Ishikawa (cell line): ENCODE measurements around the gene CUBN.

Source experiments
- CEBPB ChIP-seq: IDR thresholded peaks from 2 replicates; pipeline ENCODE4 v1.6.1; 2012
- CREB1 ChIP-seq: IDR thresholded peaks from 2 replicates; pipeline ENCODE4 v1.6.1; 2012; ENCODE audit warnings: low read depth
- EGR1 ChIP-seq: IDR thresholded peaks from 2 replicates; pipeline ENCODE4 v1.6.1; 2012
- EP300 ChIP-seq: IDR thresholded peaks from 2 replicates; pipeline ENCODE4 v1.6.1; 2012; ENCODE audit warnings: borderline replicate concordance
- FOXM1 ChIP-seq: IDR thresholded peaks from 2 replicates; pipeline ENCODE4 v1.6.1; 2012; ENCODE audit warnings: low read depth, borderline replicate concordance
- MAX ChIP-seq: IDR thresholded peaks from 2 replicates; pipeline ENCODE4 v1.6.1; 2012
- NFIC ChIP-seq: IDR thresholded peaks from 2 replicates; pipeline ENCODE4 v1.6.1; 2012
- RAD21 ChIP-seq: IDR thresholded peaks from 2 replicates; pipeline ENCODE4 v1.6.1; 2012; ENCODE audit warnings: low read depth
- REST ChIP-seq: IDR thresholded peaks from 2 replicates; pipeline ENCODE4 v1.6.1; 2012; ENCODE audit warnings: low read depth, mild to moderate bottlenecking
- TAF1 ChIP-seq: IDR thresholded peaks from 2 replicates; pipeline ENCODE4 v1.6.1; 2012; ENCODE audit warnings: low read depth, mild to moderate bottlenecking
- TCF12 ChIP-seq: IDR thresholded peaks from 2 replicates; pipeline ENCODE4 v1.6.1; 2012; ENCODE audit warnings: low read depth
- TEAD4 ChIP-seq: IDR thresholded peaks from 2 replicates; pipeline ENCODE4 v1.6.1; 2012
- YY1 ChIP-seq: IDR thresholded peaks from 2 replicates; pipeline ENCODE4 v1.6.1; 2012; ENCODE audit warnings: low read depth
- ZBTB7A ChIP-seq: IDR thresholded peaks from 2 replicates; pipeline ENCODE4 v1.6.1; 2012; ENCODE audit warnings: low read depth
- TF ChIP-seq, protein P1 (sequence below): IDR thresholded peaks from 2 replicates; pipeline ENCODE4 v1.6.1; 2012

The CUBN gene

DNA sequence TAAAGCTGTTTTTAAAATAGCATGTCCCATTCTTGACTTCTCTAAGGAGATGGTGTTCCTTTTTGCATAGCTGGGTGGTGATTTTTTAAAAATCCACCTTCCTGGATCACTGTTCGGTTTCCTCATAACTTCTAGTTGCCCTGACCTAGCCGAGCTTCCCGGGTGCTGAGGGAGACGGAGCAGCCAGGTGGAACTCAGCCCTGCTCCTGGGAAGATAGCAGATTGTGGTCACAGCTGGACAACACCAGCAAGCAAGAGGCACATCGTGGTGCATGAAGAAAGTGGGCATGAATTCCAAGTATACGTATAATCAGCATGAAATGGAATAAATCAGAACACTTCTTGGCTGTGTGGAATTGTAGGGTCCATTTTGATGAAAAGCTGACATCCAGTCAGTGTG is 238.9 kb downstream of the CUBN start:
- TF ChIP-seq REST (no peak), MAX (no peak), YY1 (no peak), ZBTB7A (no peak), EP300 (no peak), FOXM1 (no peak), TAF1 (no peak), TCF12 (no peak), TEAD4 (no peak), EGR1 (no peak)

- TF ChIP-seq NFIC (no peak), REST (no peak), EP300 (no peak), RAD21 (no peak), TEAD4 (no peak), CREB1 (no peak), TCF12 (no peak), FOXM1 (no peak), TAF1 (no peak), ZBTB7A (no peak), EGR1 (no peak)
- TF ChIP-seq, protein P1, sequence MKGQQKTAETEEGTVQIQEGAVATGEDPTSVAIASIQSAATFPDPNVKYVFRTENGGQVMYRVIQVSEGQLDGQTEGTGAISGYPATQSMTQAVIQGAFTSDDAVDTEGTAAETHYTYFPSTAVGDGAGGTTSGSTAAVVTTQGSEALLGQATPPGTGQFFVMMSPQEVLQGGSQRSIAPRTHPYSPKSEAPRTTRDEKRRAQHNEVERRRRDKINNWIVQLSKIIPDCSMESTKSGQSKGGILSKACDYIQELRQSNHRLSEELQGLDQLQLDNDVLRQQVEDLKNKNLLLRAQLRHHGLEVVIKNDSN: no peak
These were observed 242.0 kb downstream of the CUBN start for GRCh38 chr10:16887565-16887964.

GRCh38 chr10:16886031-16886430 is 243.6 kb downstream of the CUBN start:
- TF ChIP-seq ZBTB7A: no peak
- no peak for TF ChIP-seq YY1
- no peak for TF ChIP-seq EP300
- no peak for TF ChIP-seq CREB1
- no peak for TF ChIP-seq TCF12
- no peak for TF ChIP-seq NFIC
- no peak for TF ChIP-seq EGR1
- no peak for TF ChIP-seq CEBPB
- TF ChIP-seq, protein P1: no peak
- TF ChIP-seq REST: no peak
- TF ChIP-seq TAF1: no peak
- no peak for TF ChIP-seq TEAD4
- TF ChIP-seq MAX: no peak
- TF ChIP-seq FOXM1: no peak

DNA sequence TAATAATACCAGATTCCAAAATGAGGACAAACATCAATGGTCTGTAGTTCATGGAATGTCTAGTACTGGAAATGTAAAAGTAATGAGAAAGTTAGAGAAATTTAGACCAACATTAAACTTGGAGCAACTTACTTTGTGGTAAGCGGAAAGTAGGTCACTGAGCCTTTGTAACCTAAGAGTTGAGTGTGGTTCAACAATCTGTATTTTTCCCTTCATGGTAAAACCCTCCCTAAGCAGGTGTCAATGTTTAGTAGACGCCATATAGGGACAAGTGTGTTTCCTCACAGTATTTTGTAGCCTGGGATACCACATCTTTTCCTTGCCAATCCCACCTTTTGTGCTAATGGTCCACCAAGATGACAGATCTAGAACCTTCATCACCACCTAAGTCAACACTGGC is 245.1 kb downstream of the CUBN start:
- TF ChIP-seq CEBPB (no peak), MAX (no peak), EP300 (no peak)

DNA sequence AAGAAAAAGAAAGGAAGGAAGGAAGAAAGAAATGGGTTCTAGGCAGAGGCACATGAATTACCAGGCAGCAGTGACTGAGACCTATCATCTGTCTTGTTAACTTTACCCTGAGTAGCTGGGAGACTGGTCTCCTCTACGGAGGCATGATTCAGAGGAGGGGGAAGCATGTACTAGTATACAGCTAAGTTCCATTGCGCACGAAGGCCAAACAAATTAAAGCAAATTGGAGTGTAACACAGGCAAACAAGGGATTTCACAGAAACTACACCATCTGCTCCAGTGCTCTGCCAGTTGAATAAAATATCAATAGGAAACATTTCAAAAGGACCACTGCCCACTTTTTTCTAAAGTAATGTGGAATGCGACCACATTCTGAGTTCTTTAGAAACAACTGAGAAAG is 246.5 kb downstream of the CUBN start:
- no peak for TF ChIP-seq RAD21
- no peak for TF ChIP-seq EP300
- no peak for TF ChIP-seq ZBTB7A
- no peak for TF ChIP-seq YY1
- TF ChIP-seq EGR1: no peak
- no peak for TF ChIP-seq CEBPB
- no peak for TF ChIP-seq MAX
